GM18870 (cell line): Measurements from ENCODE around the gene CORO1C.
A peak's percentile ranks its signal among the peaks of the same experiment; 100 is the strongest.
"Not testable (repeated sequence)": the region's sequence is repeated elsewhere in the genome, so short reads cannot be mapped to it uniquely, and the experiment has no call there.

Experiments used
- ATAC-seq: cut with Tn5 transposase; IDR thresholded peaks from one replicate; pipeline ENCODE4 v1.9.1; 2021; ENCODE audit warnings: moderate library complexity; ENCODE audit not compliant: unreplicated experiment

The CORO1C gene

GRCh38 chr12:108755481-108755880 lies 24.2 kb upstream of the CORO1C start:
- ATAC-seq, result no peak

GRCh38 chr12:108753976-108754375 lies 22.7 kb upstream of the CORO1C start:
- no peak for ATAC-seq

- no peak for ATAC-seq
Measured at GRCh38 chr12:108752387-108752786, 21.1 kb upstream of the CORO1C start.

GRCh38 chr12:108751821-108752220 lies 20.5 kb upstream of the CORO1C start:
- ATAC-seq, result no peak

GRCh38 chr12:108751003-108751402 lies 19.7 kb upstream of the CORO1C start:
- not testable (repeated sequence) for ATAC-seq

GRCh38 chr12:108750526-108750925 lies 19.2 kb upstream of the CORO1C start:
- ATAC-seq, result no peak

GRCh38 chr12:108747563-108747962 lies 16.2 kb upstream of the CORO1C start:
- ATAC-seq, result no peak

- ATAC-seq, result no peak
Measured at GRCh38 chr12:108745641-108746040, 14.3 kb upstream of the CORO1C start.

GRCh38 chr12:108744021-108744897 lies 12.9 kb upstream of the CORO1C start:
- ATAC-seq, result no peak

GRCh38 chr12:108738170-108738569 lies 6.9 kb upstream of the CORO1C start:
- no peak for ATAC-seq

GRCh38 chr12:108735855-108736254 lies 4.5 kb upstream of the CORO1C start:
- ATAC-seq, result no peak

GRCh38 chr12:108734200-108734906 lies 3.0 kb upstream of the CORO1C start:
- peak; percentile 24 for ATAC-seq

GRCh38 chr12:108733230-108733531 lies 1.9 kb upstream of the CORO1C start:
- ATAC-seq, result not testable (repeated sequence)

- ATAC-seq, result no peak
Measured at GRCh38 chr12:108732489-108733229, 1.3 kb upstream of the CORO1C start.

GRCh38 chr12:108731866-108732461 lies 646 bp upstream of the CORO1C start:
- ATAC-seq, result peak; percentile 35

GRCh38 chr12:108730365-108731104 lies 783 bp downstream of the CORO1C start:
- ATAC-seq, result no peak

- ATAC-seq, result no peak
Measured at GRCh38 chr12:108729612-108730364, 1.5 kb downstream of the CORO1C start.

GRCh38 chr12:108728820-108729611 lies 2.3 kb downstream of the CORO1C start:
- ATAC-seq, result no peak
